ENCODE data around the gene LY9.

Gene LY9

GRCh38 chr1:160752406-160752805 is 43.6 kb upstream of the LY9 start:
- Histone ChIP-seq H3F3A (ENCODE audit: control insufficient read depth, insufficient read depth) (no peaks in the 10 kb centered on the region), H3K79me2 (ENCODE audit: control insufficient read depth, low read length) (no peaks in the 10 kb centered on the region), H3K27me3 (ENCODE audit: control insufficient read depth, low read length) (peaks cover 30% of the 10 kb centered on the region), H3K9me3 (ENCODE audit: control insufficient read depth, insufficient read depth, low read length) (no peaks in the 10 kb centered on the region), H3K4me3 (ENCODE audit: low read length) (no peak overlapping the region), H3K36me3 (ENCODE audit: control insufficient read depth, low read length) (no peaks in the 10 kb centered on the region), H4K20me1 (ENCODE audit: control insufficient read depth, insufficient read depth, low read depth, low read length) (no peaks in the 10 kb centered on the region), H3K27ac (ENCODE audit: low read depth, low read length) (no peak overlapping the region), H3K4me1 (ENCODE audit: control insufficient read depth, low read length) (no peaks in the 10 kb centered on the region), H3K4me2 (ENCODE audit: low read length) (no peak overlapping the region), H3K9me2 (replicated peaks; ENCODE audit: control insufficient read depth, low read length) (no peaks in the 10 kb centered on the region)
- no peak for TF ChIP-seq CTCF (IDR thresholded peaks at IDR 0.05; ENCODE audit: low read depth, low read length, poor library complexity, severe bottlenecking)
- no peak for TF ChIP-seq EZH2phosphoT487 (IDR thresholded peaks at IDR 0.05; ENCODE audit: borderline replicate concordance, low read length)

GRCh38 chr1:160752924-160753323 is 43.0 kb upstream of the LY9 start:
- H4K20me1 ChIP-seq (ENCODE audit: control insufficient read depth, insufficient read depth, low read depth, low read length): no peaks in the 10 kb centered on the region
- H3K9me3 ChIP-seq (ENCODE audit: control insufficient read depth, insufficient read depth, low read length): no peaks in the 10 kb centered on the region
- no peak overlapping the region for H3K27ac ChIP-seq (ENCODE audit: low read depth, low read length)
- no peaks in the 10 kb centered on the region for H3K4me1 ChIP-seq (ENCODE audit: control insufficient read depth, low read length)
- no peaks in the 10 kb centered on the region for H3K36me3 ChIP-seq (ENCODE audit: control insufficient read depth, low read length)
- TF ChIP-seq CTCF (IDR thresholded peaks at IDR 0.05; ENCODE audit: low read depth, low read length, poor library complexity, severe bottlenecking) (no peak), EZH2phosphoT487 (IDR thresholded peaks at IDR 0.05; ENCODE audit: borderline replicate concordance, low read length) (no peak)
- no peaks in the 10 kb centered on the region for H3K9me2 ChIP-seq (replicated peaks; ENCODE audit: control insufficient read depth, low read length)
- no peak overlapping the region for H3K4me2 ChIP-seq (ENCODE audit: low read length)
- no peak overlapping the region for H3K4me3 ChIP-seq (ENCODE audit: low read length)
- peaks cover 30% of the 10 kb centered on the region for H3K27me3 ChIP-seq (ENCODE audit: control insufficient read depth, low read length)
- H3F3A ChIP-seq (ENCODE audit: control insufficient read depth, insufficient read depth): no peaks in the 10 kb centered on the region
- H3K79me2 ChIP-seq (ENCODE audit: control insufficient read depth, low read length): no peaks in the 10 kb centered on the region

- no peaks in the 10 kb centered on the region for H3K9me2 ChIP-seq (replicated peaks; ENCODE audit: control insufficient read depth, low read length)
- no peaks in the 10 kb centered on the region for H3K79me2 ChIP-seq (ENCODE audit: control insufficient read depth, low read length)
- H3K4me3 ChIP-seq (ENCODE audit: low read length): no peak overlapping the region
- H3K36me3 ChIP-seq (ENCODE audit: control insufficient read depth, low read length): no peaks in the 10 kb centered on the region
- no peaks in the 10 kb centered on the region for H3F3A ChIP-seq (ENCODE audit: control insufficient read depth, insufficient read depth)
- no peaks in the 10 kb centered on the region for H3K9me3 ChIP-seq (ENCODE audit: control insufficient read depth, insufficient read depth, low read length)
- no peaks in the 10 kb centered on the region for H3K4me1 ChIP-seq (ENCODE audit: control insufficient read depth, low read length)
- no peak overlapping the region for H3K27ac ChIP-seq (ENCODE audit: low read depth, low read length)
- H3K4me2 ChIP-seq (ENCODE audit: low read length): no peak overlapping the region
- no peak for TF ChIP-seq EZH2phosphoT487 (IDR thresholded peaks at IDR 0.05; ENCODE audit: borderline replicate concordance, low read length)
- no peak for TF ChIP-seq CTCF (IDR thresholded peaks at IDR 0.05; ENCODE audit: low read depth, low read length, poor library complexity, severe bottlenecking)
- no peaks in the 10 kb centered on the region for H4K20me1 ChIP-seq (ENCODE audit: control insufficient read depth, insufficient read depth, low read depth, low read length)
- peaks cover 30% of the 10 kb centered on the region for H3K27me3 ChIP-seq (ENCODE audit: control insufficient read depth, low read length)
Measured at GRCh38 chr1:160753594-160753993, 42.4 kb upstream of the LY9 start.

GRCh38 chr1:160755461-160755860 is 40.5 kb upstream of the LY9 start:
- no peaks in the 10 kb centered on the region for H3F3A ChIP-seq (ENCODE audit: control insufficient read depth, insufficient read depth)
- TF ChIP-seq CTCF (IDR thresholded peaks at IDR 0.05; ENCODE audit: low read depth, low read length, poor library complexity, severe bottlenecking): no peak
- TF ChIP-seq EZH2phosphoT487 (IDR thresholded peaks at IDR 0.05; ENCODE audit: borderline replicate concordance, low read length): no peak
- H3K4me2 ChIP-seq (ENCODE audit: low read length): no peak overlapping the region
- peaks cover 21% of the 10 kb centered on the region for H3K27me3 ChIP-seq (ENCODE audit: control insufficient read depth, low read length)
- H4K20me1 ChIP-seq (ENCODE audit: control insufficient read depth, insufficient read depth, low read depth, low read length): no peaks in the 10 kb centered on the region
- no peak overlapping the region for H3K27ac ChIP-seq (ENCODE audit: low read depth, low read length)
- no peaks in the 10 kb centered on the region for H3K79me2 ChIP-seq (ENCODE audit: control insufficient read depth, low read length)
- no peaks in the 10 kb centered on the region for H3K9me2 ChIP-seq (replicated peaks; ENCODE audit: control insufficient read depth, low read length)
- H3K4me1 ChIP-seq (ENCODE audit: control insufficient read depth, low read length): no peaks in the 10 kb centered on the region
- no peak overlapping the region for H3K4me3 ChIP-seq (ENCODE audit: low read length)
- H3K36me3 ChIP-seq (ENCODE audit: control insufficient read depth, low read length): no peaks in the 10 kb centered on the region
- no peaks in the 10 kb centered on the region for H3K9me3 ChIP-seq (ENCODE audit: control insufficient read depth, insufficient read depth, low read length)
